HG02763 (cell line): ENCODE measurements around the gene FAM228A.

Experiments
- ATAC-seq: cut with Tn5 transposase; IDR thresholded peaks from one replicate; pipeline ENCODE4 v1.9.1; 2021; ENCODE audit warnings: mild to moderate bottlenecking, moderate library complexity; ENCODE audit not compliant: unreplicated experiment

FAM228A gene

DNA sequence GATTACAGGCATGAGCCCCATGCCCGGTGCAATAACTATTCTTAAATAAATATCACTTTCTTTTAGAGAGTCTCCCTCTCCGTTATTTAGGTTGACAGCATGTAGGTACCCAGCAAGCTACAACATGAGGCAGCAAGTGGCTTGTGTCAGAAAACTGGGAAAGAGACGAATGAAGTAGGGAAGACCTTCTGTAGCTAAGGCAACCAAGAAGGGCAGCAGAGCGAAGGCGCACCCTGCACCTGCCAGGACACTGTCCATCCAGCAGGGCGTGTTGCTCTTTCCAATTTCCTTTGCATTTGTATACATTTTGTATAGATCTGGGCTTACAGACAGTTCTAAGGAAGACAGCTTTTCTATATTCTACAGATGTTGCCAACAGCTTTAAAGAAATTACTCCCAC lies 48.1 kb downstream of the FAM228A start:
- no peak for ATAC-seq

DNA sequence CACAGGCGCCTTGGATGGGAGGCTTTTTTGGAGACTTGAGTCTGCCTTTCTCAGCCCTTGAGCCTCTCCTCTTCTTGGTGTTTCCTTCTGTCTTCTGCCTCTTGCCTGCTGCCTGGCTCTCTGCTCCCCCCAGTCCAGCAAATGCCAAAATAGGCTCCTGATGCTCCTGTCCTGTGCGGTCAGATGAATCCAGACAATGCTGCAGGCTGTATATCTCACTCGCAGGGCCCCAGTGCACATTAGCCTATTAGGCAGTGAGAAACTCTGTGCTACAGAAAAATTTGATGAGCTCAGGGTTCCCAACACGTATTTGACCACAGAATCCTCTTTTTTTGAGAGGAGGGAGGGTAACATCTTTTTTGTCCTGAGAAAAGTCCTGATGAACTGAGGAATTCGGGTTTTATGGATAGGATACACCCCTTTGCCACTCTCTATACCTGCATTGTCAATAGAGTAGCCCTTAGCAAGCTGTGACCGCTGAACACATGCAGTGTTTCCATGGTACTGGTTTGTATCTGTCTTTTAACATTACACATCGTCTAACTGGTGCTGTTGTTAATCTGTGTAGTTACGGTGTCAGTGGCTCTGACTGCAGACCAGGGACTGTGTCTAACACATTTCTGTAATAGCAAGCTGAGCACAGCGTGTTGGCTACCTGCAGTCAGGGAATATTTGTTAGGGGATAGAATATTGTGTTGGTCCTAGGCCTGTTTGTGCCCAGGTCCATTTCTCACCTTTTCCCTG lies 50.8 kb downstream of the FAM228A start:
- ATAC-seq: no peak

GRCh38 chr2:24228470-24228869 lies 53.6 kb downstream of the FAM228A start:
- no peak for ATAC-seq

GRCh38 chr2:24231461-24231881 lies 56.6 kb downstream of the FAM228A start:
- ATAC-seq: no peak

DNA sequence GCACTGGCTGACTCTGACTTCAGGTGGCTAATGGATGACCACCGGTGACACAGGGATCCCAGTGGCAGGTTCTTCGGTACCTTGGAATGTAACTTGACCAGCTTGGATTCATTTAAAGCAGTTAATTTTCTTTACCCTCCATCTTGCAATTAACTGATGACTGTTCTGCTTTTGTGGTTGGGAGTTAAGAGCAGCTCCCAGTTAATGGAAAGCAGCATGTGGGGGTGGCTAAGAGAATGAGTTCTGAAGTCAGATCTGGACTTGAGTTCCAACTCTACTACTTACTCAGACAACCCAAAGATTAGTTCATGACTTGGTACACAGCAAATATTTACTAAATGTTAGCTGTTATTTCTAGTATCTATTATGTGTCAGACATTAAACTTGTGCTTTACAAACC lies 58.5 kb downstream of the FAM228A start:
- no peak for ATAC-seq

DNA sequence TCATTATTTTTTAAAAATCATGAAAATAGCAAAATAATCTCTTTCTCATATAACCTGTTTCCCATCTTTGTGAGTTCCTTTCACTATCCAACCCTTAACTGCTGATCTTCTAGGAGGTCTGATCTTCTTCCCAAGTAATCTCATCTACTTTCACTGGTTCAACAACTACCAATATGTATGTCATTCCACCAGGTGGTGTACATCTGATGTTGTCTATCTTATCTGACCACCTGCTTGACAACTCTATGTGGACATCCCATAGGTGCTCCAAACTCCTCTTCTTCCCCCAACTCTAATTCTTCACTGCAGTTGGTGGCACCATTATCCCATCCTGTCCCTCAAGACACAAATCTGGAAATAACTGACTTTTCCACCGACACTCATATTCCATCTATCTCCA lies 62.5 kb downstream of the FAM228A start:
- no peak for ATAC-seq

DNA sequence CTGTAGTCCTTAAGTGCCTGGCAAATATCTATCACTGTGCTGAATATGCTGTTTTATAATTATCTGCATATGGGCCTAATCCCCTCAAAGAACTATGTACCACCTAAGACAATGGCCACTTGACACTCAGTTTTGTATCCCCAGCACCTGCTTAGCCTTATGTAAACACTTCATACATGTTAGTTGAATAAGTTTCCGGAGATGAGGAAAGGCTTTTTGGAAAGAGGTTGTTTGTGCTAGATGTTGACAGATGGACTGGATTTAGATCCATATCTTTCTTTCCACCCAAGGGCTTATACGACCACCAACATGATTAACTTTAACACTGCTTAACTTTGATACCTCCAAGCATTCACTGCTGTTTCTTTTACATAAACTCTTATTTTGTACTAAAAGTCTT lies 63.3 kb downstream of the FAM228A start:
- ATAC-seq: no peak

DNA sequence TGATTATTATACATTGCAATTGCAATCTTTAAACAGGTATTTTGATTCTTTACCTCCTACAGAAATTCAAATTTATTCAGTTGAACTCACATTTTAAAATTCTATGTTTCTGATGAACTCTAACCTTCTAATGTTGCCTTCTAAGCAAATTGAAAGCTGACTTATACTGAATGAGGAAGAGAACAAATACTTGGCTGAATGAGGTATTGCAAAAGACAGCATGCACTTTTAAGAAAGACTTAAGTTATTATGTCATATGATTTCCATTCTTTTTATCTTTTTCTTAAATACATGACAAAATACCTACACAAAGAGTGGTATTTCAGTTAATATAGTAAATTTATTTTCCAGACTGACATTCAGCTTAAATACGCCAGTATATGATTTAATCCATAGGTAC lies 64.7 kb downstream of the FAM228A start:
- no peak for ATAC-seq
